NCI-H2081 treated with DMSO at 0.1 percent for 48 hours (cell line): ENCODE data around the gene PDX1.

ENCODE experiments used
- DNase-seq: peaks from one replicate; lab custom pipeline; 2025; lab: John Stamatoyannopoulos, UW

Gene PDX1

DNA sequence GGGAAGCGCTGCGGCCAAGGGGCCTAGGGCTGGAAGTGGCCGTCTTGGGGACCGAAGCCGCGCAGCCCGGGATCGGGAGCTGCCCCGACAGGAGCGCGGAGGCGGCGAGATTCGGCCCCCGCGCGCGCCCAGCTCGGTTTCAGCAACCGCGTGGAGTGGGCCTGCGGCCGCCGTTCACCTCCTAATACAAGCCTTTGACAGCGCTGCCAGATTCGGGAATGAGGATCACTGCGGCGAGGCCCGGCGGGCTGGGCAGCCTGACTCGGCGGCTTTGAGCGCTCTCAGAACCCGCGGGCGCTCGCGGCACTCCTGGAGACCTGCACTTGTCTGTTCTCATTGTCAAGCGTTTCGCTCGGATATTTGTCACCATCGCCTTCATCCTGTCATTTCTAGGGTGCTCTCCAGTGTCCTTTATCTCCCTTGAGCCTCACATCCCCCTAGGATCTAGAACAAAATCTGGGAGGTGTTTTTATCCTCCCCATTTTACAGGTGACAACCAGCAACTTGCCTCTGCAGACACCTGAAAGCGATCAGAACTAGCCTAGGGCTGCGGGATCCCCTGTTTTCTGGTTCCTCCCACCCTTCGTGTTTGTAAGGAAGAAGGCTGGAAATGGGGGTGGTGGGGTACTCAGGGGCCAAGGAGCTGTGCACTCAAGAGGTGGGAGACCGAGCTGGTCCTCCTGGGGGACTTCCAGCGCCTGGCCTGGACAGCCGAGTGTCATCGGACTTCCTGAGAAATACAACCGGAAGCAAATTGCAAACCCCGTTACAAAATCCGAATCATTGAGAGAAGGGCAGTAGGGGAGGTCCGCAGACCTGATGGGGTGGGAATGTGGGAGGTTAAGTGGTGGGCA is 50.8 kb downstream of the PDX1 start:
- no peak for DNase-seq

DNA sequence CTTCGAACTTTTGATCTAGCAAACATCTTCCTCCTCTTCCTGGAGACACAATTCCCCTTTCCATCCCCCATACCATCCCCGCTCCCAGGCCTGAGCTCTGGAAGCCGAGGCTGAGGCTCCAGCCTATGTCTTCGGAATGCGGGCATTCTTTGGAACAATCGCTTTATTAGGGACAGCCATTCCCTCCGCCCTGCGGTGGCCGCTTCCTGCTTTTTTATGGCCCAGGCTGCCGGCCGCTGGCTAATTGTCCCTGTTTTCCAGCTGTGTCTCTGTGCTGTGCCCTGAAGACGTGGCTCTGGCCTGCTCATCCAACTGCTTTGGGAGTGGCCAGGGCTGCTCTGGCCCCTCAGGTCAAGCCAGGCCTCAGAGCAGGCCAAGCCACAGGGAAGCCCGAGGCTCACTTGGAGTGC is 51.4 kb downstream of the PDX1 start:
- DNase-seq: no peak

DNA sequence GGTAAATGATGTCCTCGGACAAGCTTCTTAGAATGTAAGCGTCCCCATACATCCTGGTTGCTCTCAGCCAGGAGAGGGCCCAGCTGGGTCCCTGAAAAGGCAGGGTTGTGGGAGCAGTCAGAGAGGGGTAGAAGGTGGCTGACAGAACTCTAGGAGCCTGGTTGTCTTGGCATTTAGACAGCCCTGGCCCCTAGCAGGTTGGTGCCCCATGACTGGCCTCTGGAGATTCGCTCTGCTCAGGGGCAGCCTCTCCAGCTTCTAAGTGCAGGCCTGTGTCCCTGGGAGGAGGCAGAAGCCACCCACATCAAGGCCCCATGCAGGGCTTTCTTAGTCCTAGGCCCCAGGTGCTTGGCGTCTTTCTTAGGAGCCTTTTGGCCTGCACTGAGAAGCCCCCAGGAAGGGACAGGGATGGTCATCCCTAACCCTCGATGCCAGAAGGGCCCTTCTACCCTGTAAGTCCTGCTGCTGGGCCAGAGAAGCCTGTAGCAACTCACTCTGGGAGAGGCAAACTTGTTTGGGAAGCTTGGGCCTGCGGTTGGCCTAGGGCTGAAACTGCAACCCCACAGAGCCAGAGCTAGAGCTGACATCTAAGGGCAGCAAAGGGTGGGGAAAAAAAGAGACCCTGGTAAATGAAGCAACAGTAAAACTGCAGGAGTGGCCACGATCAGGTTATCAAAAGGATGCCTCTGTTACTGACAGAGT is 52.1 kb downstream of the PDX1 start:
- no peak for DNase-seq

DNA sequence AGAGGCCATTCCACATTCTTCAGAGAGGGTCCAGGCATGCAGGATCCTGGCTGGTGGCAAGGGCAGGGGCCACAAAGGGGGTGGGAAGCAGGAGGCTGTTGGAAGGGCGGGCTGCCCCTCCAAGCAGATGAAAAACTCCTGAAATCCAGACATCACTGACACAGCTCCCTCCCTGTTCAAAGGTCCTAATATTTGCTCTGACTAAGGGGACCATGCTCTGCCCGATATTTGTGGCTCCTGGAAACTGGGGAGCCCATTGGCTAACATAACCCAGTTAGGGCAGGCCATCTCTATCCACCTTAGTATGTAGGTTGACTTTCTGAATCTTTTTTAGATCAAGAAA is 52.6 kb downstream of the PDX1 start:
- no peak for DNase-seq

DNA sequence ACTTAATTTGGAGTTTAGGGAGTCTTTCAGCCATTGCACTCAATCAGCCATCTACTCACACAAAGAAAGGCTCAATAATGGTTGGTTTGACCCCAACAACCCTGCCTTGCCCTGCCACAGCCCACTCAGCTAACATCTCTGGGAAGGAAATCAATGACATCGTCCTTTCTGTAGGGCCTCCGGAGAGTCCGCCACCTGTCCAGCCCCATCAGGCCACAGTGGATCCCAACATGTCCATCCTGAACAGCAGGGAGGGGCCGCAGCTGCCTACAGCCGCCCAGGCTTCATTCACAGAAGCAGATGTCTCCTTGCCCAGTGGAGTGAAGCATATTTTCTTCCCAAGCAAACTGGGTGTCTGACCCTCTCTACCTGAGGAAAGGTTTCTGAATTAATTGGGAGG is 53.5 kb downstream of the PDX1 start:
- no peak for DNase-seq

DNA sequence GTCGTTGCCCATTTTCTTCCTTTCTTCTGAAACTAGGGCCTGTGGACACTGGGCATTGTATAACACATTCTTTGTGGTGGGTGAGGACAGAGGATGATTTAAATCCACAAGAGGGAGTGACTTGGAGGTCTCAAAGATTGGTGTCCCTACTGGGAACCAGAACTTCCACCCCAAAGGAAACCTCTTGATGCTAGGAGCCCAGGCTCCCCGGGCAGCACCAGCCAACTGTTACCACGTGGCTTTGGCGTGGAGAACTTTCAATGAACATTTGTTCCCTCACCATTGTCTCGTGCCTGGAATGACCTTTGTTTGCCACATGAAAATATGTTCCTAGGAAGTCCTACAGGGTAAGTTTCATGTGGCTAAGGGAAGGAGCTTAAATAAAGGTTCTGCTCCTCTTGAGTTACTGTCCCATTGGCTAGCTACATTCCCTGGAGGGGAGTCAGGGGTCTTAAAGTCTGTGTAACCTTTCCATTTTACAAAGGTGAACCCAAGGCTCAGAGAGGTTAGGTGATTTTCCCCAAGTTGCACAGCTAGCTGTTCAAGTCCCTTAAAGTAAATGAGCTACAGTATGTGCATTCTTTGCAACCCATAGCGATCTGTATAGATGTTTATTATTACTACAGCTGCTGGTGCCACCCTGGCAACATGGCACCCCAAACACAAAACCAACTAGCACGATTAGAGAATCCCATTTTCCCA is 54.3 kb downstream of the PDX1 start:
- DNase-seq: no peak
